ENCODE measurements around the gene WHRN.

WHRN gene

GRCh38 chr9:114431770-114432169 lies 73.5 kb downstream of the WHRN start:
- Histone ChIP-seq H3K4me3 (ENCODE audit: low read depth, low read length) (no peak overlapping the region), H3K27ac (ENCODE audit: low read depth, low read length) (no peak overlapping the region), H3K4me1 (ENCODE audit: control insufficient read depth, insufficient read depth, low read length, unreplicated experiment) (no peaks in the 10 kb centered on the region), H3K36me3 (ENCODE audit: insufficient read depth, low read length) (no peaks in the 10 kb centered on the region), H3K79me2 (ENCODE audit: control insufficient read depth, insufficient read depth, low read length, unreplicated experiment) (no peaks in the 10 kb centered on the region), H2AFZ (ENCODE audit: low read length, unreplicated experiment) (no peak overlapping the region), H3K27me3 (ENCODE audit: insufficient read depth, low read length) (peaks cover 15% of the 10 kb centered on the region; the same call in 1 of the 2 replicates)

GRCh38 chr9:114431003-114431402 lies 74.3 kb downstream of the WHRN start:
- H3K27ac ChIP-seq (ENCODE audit: low read depth, low read length) = no peak overlapping the region
- H3K79me2 ChIP-seq (ENCODE audit: control insufficient read depth, insufficient read depth, low read length, unreplicated experiment) = no peaks in the 10 kb centered on the region
- H2AFZ ChIP-seq (ENCODE audit: low read length, unreplicated experiment) = no peak overlapping the region
- H3K4me1 ChIP-seq (ENCODE audit: control insufficient read depth, insufficient read depth, low read length, unreplicated experiment) = no peaks in the 10 kb centered on the region
- H3K36me3 ChIP-seq (ENCODE audit: insufficient read depth, low read length) = no peaks in the 10 kb centered on the region
- H3K27me3 ChIP-seq (ENCODE audit: insufficient read depth, low read length) = peaks cover 15% of the 10 kb centered on the region; the same call in 1 of the 2 replicates
- H3K4me3 ChIP-seq (ENCODE audit: low read depth, low read length) = no peak overlapping the region

- Histone ChIP-seq H3K36me3 (ENCODE audit: insufficient read depth, low read length) (no peaks in the 10 kb centered on the region), H3K4me1 (ENCODE audit: control insufficient read depth, insufficient read depth, low read length, unreplicated experiment) (no peaks in the 10 kb centered on the region), H3K27me3 (ENCODE audit: insufficient read depth, low read length) (peaks cover 15% of the 10 kb centered on the region; the same call in 1 of the 2 replicates), H2AFZ (ENCODE audit: low read length, unreplicated experiment) (no peak overlapping the region), H3K79me2 (ENCODE audit: control insufficient read depth, insufficient read depth, low read length, unreplicated experiment) (no peaks in the 10 kb centered on the region), H3K4me3 (ENCODE audit: low read depth, low read length) (no peak overlapping the region), H3K27ac (ENCODE audit: low read depth, low read length) (no peak overlapping the region)
These were observed 74.8 kb downstream of the WHRN start for GRCh38 chr9:114430457-114430856.

- no peaks in the 10 kb centered on the region for H3K36me3 ChIP-seq (ENCODE audit: insufficient read depth, low read length)
- no peak overlapping the region for H2AFZ ChIP-seq (ENCODE audit: low read length, unreplicated experiment)
- H3K27me3 ChIP-seq (ENCODE audit: insufficient read depth, low read length) = peaks cover 15% of the 10 kb centered on the region; the same call in 1 of the 2 replicates
- no peak overlapping the region for H3K27ac ChIP-seq (ENCODE audit: low read depth, low read length)
- no peak overlapping the region for H3K4me3 ChIP-seq (ENCODE audit: low read depth, low read length)
- H3K79me2 ChIP-seq (ENCODE audit: control insufficient read depth, insufficient read depth, low read length, unreplicated experiment) = no peaks in the 10 kb centered on the region
- no peaks in the 10 kb centered on the region for H3K4me1 ChIP-seq (ENCODE audit: control insufficient read depth, insufficient read depth, low read length, unreplicated experiment)
These were observed 75.8 kb downstream of the WHRN start for GRCh38 chr9:114429488-114429887.

GRCh38 chr9:114428466-114428865 lies 76.8 kb downstream of the WHRN start:
- Histone ChIP-seq H3K27ac (ENCODE audit: low read depth, low read length) (no peak overlapping the region), H3K36me3 (ENCODE audit: insufficient read depth, low read length) (no peaks in the 10 kb centered on the region), H3K4me1 (ENCODE audit: control insufficient read depth, insufficient read depth, low read length, unreplicated experiment) (no peaks in the 10 kb centered on the region), H3K27me3 (ENCODE audit: insufficient read depth, low read length) (peaks cover 15% of the 10 kb centered on the region; the same call in 1 of the 2 replicates), H3K4me3 (ENCODE audit: low read depth, low read length) (no peak overlapping the region), H2AFZ (ENCODE audit: low read length, unreplicated experiment) (no peak overlapping the region), H3K79me2 (ENCODE audit: control insufficient read depth, insufficient read depth, low read length, unreplicated experiment) (no peaks in the 10 kb centered on the region)

GRCh38 chr9:114427644-114428043 lies 77.6 kb downstream of the WHRN start:
- H3K4me3 ChIP-seq (ENCODE audit: low read depth, low read length) = no peak overlapping the region
- H3K4me1 ChIP-seq (ENCODE audit: control insufficient read depth, insufficient read depth, low read length, unreplicated experiment) = no peaks in the 10 kb centered on the region
- no peak overlapping the region for H3K27ac ChIP-seq (ENCODE audit: low read depth, low read length)
- H2AFZ ChIP-seq (ENCODE audit: low read length, unreplicated experiment) = no peak overlapping the region
- no peaks in the 10 kb centered on the region for H3K36me3 ChIP-seq (ENCODE audit: insufficient read depth, low read length)
- no peaks in the 10 kb centered on the region for H3K79me2 ChIP-seq (ENCODE audit: control insufficient read depth, insufficient read depth, low read length, unreplicated experiment)
- peaks cover 15% of the 10 kb centered on the region; the same call in 1 of the 2 replicates for H3K27me3 ChIP-seq (ENCODE audit: insufficient read depth, low read length)

- H3K4me1 ChIP-seq (ENCODE audit: control insufficient read depth, insufficient read depth, low read length, unreplicated experiment) = no peaks in the 10 kb centered on the region
- no peak overlapping the region for H2AFZ ChIP-seq (ENCODE audit: low read length, unreplicated experiment)
- no peak overlapping the region for H3K4me3 ChIP-seq (ENCODE audit: low read depth, low read length)
- H3K27ac ChIP-seq (ENCODE audit: low read depth, low read length) = no peak overlapping the region
- no peaks in the 10 kb centered on the region for H3K36me3 ChIP-seq (ENCODE audit: insufficient read depth, low read length)
- peaks cover 9% of the 10 kb centered on the region; the same call in 1 of the 2 replicates for H3K27me3 ChIP-seq (ENCODE audit: insufficient read depth, low read length)
- H3K79me2 ChIP-seq (ENCODE audit: control insufficient read depth, insufficient read depth, low read length, unreplicated experiment) = no peaks in the 10 kb centered on the region
These were observed 79.0 kb downstream of the WHRN start for GRCh38 chr9:114426046-114426948.

GRCh38 chr9:114425126-114425525 lies 80.1 kb downstream of the WHRN start:
- Histone ChIP-seq H3K36me3 (ENCODE audit: insufficient read depth, low read length) (no peaks in the 10 kb centered on the region), H3K27me3 (ENCODE audit: insufficient read depth, low read length) (no peaks in the 10 kb centered on the region), H2AFZ (ENCODE audit: low read length, unreplicated experiment) (no peak overlapping the region), H3K27ac (ENCODE audit: low read depth, low read length) (no peak overlapping the region), H3K4me3 (ENCODE audit: low read depth, low read length) (no peak overlapping the region), H3K4me1 (ENCODE audit: control insufficient read depth, insufficient read depth, low read length, unreplicated experiment) (no peaks in the 10 kb centered on the region), H3K79me2 (ENCODE audit: control insufficient read depth, insufficient read depth, low read length, unreplicated experiment) (no peaks in the 10 kb centered on the region)

- H3K36me3 ChIP-seq (ENCODE audit: insufficient read depth, low read length) = no peaks in the 10 kb centered on the region
- H3K4me1 ChIP-seq (ENCODE audit: control insufficient read depth, insufficient read depth, low read length, unreplicated experiment) = no peaks in the 10 kb centered on the region
- H3K79me2 ChIP-seq (ENCODE audit: control insufficient read depth, insufficient read depth, low read length, unreplicated experiment) = no peaks in the 10 kb centered on the region
- H3K4me3 ChIP-seq (ENCODE audit: low read depth, low read length) = no peak overlapping the region
- no peak overlapping the region for H3K27ac ChIP-seq (ENCODE audit: low read depth, low read length)
- H3K27me3 ChIP-seq (ENCODE audit: insufficient read depth, low read length) = no peaks in the 10 kb centered on the region
- no peak overlapping the region for H2AFZ ChIP-seq (ENCODE audit: low read length, unreplicated experiment)
These were observed 81.1 kb downstream of the WHRN start for GRCh38 chr9:114424126-114424525.

GRCh38 chr9:114423181-114423580 lies 82.1 kb downstream of the WHRN start:
- no peaks in the 10 kb centered on the region for H3K79me2 ChIP-seq (ENCODE audit: control insufficient read depth, insufficient read depth, low read length, unreplicated experiment)
- H3K27me3 ChIP-seq (ENCODE audit: insufficient read depth, low read length) = no peaks in the 10 kb centered on the region
- no peak overlapping the region for H3K4me3 ChIP-seq (ENCODE audit: low read depth, low read length)
- H3K36me3 ChIP-seq (ENCODE audit: insufficient read depth, low read length) = no peaks in the 10 kb centered on the region
- H2AFZ ChIP-seq (ENCODE audit: low read length, unreplicated experiment) = no peak overlapping the region
- H3K4me1 ChIP-seq (ENCODE audit: control insufficient read depth, insufficient read depth, low read length, unreplicated experiment) = no peaks in the 10 kb centered on the region
- no peak overlapping the region for H3K27ac ChIP-seq (ENCODE audit: low read depth, low read length)

- Histone ChIP-seq H3K36me3 (ENCODE audit: insufficient read depth, low read length) (no peaks in the 10 kb centered on the region), H3K4me1 (ENCODE audit: control insufficient read depth, insufficient read depth, low read length, unreplicated experiment) (peaks cover 7% of the 10 kb centered on the region), H2AFZ (ENCODE audit: low read length, unreplicated experiment) (no peak overlapping the region), H3K4me3 (ENCODE audit: low read depth, low read length) (no peak overlapping the region), H3K79me2 (ENCODE audit: control insufficient read depth, insufficient read depth, low read length, unreplicated experiment) (no peaks in the 10 kb centered on the region), H3K27me3 (ENCODE audit: insufficient read depth, low read length) (no peaks in the 10 kb centered on the region), H3K27ac (ENCODE audit: low read depth, low read length) (no peak overlapping the region)
These were observed 84.1 kb downstream of the WHRN start for GRCh38 chr9:114421147-114421546.

Data from ACC112 (cell line).